Prostate gland (tissue), 2 donors: Measurements from ENCODE around the gene R3HDM2. TPM values are rescaled to one million over a fixed set of nuclear protein-coding genes. Genes with fewer than 3 reads are reported as not detected.
A peak's percentile ranks its signal among the peaks of the same experiment; 100 is the strongest.

Source experiments
- DNase-seq: peaks from one replicate; pipeline ENCODE4 v3.0.0-alpha.2; 2019; ENCODE audit warnings: low spot score
- H3K27ac ChIP-seq, 2 donors: fragments of 200-600 bp; sonication (generic); 2 replicates each; pipeline ENCODE4 v1.5.1; 2017 to 2019
- H3K27me3 ChIP-seq: fragments of 200-600 bp; sonication (generic); replicated peaks from 2 replicates; pipeline ENCODE4 v1.5.1; 2019; ENCODE audit not compliant: insufficient read depth
- H3K36me3 ChIP-seq, 2 donors: fragments of 200-600 bp; sonication (generic); 1 replicate in 1 of 2; 2 replicates in 1 of 2; pipeline versions ENCODE4 v1.5.1 to v1.8.1; 2017 to 2019
- H3K4me1 ChIP-seq: fragments of 200-600 bp; sonication (generic); replicated peaks from 2 replicates; pipeline ENCODE4 v1.5.1; 2019
- H3K4me3 ChIP-seq, 2 donors: fragments of 200-600 bp; sonication (generic); 2 replicates each; pipeline ENCODE4 v1.5.1; 2017 to 2019
- H3K9me3 ChIP-seq: fragments of 200-600 bp; sonication (generic); 2 replicates; pipeline ENCODE4 v1.5.1; 2017
- CTCF ChIP-seq, 4 experiments: fragments of 200-600 bp in 2 of 4; fragments of 450-650 bp in 2 of 4; sonication (generic) in 2 of 4; IDR thresholded peaks; 1 replicate in 3 of 4; 2 replicates in 1 of 4; pipeline ENCODE4 v1.5.1; 2016 to 2019; ENCODE audit warnings: antibody characterized with exemption in 4 of 4, mild to moderate bottlenecking in 2 of 4, moderate library complexity in 2 of 4
- POLR2A ChIP-seq: fragments of 450-650 bp; IDR thresholded peaks from one replicate; pipeline ENCODE4 v1.6.1; 2016; ENCODE audit warnings: antibody characterized with exemption, mild to moderate bottlenecking
- POLR2AphosphoS5 ChIP-seq: sonication (generic); formaldehyde crosslinking; IDR thresholded peaks from one replicate; pipeline ENCODE4 v1.6.1; 2017; ENCODE audit warnings: antibody characterized with exemption
- WGBS: methylation state at CpG from one replicate; pipeline ENCODE4 v1.1.5; 2018; 5-methylcytosine and 5-hydroxymethylcytosine counted together
- intact Hi-C: fragments of 100-400 bp; cut with DNase I; formaldehyde crosslinking; loops from one replicate; pipeline ENCODE4 v1.14.2; 2022
- total RNA-seq, 2 donors: library from RNA; depleted of rRNA; stranded (reverse); fragments of >200 nt; gene quantifications; one replicate each; pipeline ENCODE4 v1.1.0, GENCODE V29; 2016

Gene R3HDM2
- total RNA-seq, 2 donors from 2014 or later, result 38.7 to 80.9 TPM

DNA sequence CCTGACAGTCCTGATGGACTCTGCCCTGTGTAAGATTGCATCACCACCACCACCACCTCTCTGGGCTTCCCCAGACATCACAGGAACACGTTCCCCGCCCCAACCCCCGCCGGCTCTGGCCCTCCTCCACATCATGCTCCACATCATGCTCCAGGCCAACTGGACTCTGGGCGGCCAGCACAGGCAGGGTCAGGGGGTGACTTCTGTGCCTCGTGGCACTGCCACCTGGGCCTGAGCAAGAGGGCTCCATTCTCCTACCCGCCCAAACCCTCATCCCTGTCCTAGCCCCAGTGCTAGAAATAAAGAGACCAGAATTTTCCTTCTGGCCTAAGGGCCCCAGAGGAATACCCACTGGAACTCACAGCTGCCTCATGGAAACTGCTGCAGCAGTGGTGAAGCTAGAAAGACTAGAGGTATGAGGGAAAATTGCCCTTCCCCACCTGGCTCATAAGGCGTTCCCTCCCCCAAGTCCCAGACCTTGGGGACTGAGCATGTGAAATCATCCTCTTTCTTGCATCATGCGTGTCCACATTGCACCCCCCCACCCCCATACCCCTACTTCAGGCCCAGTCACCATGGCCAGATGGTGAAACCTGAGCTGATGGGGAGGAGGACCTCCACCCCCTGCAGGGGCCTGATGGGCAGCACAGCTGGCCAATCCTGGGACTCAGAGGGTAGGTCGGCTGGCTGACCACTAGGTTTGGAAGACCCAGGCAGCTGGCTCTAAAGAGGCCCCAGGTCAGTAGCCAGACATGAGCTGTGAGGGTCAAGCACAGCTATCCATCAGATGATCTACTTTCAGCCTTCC lies 23.9 kb upstream of the R3HDM2 start, which contains the start of gene INHBE:
Gene INHBE (plus strand): TSS at position 742 of the 808 bp plus-strand sequence. CDS start 230 bp downstream, outside the sequence.
- 68% methylated on average over 10 of the region's 10 CpGs for WGBS
- Histone ChIP-seq H3K36me3 (no peaks in the 10 kb centered on the region), H3K4me1 (peaks cover 5% of the 10 kb centered on the region), H3K27me3 (no peaks in the 10 kb centered on the region), H3K9me3 (no peaks in the 10 kb centered on the region), H3K27ac (no peak within 1 kb of the TSS), H3K4me3 (no peak within 1 kb of the TSS)
- intact Hi-C loops, result loop anchor here (5.0 kb wide), 2 partner anchors 147 to 192 kb away; no protein-coding TSS in a partner anchor
- DNase-seq, result no peak
- TF ChIP-seq POLR2AphosphoS5 (no peak), CTCF (IDR thresholded peaks at IDR 0.05) (no peak), POLR2A (no peak)

GRCh38 chr12:57454213-57454565 lies 23.3 kb upstream of the R3HDM2 start:
- TF ChIP-seq POLR2A (no peak), CTCF (IDR thresholded peaks at IDR 0.05) (no peak), POLR2AphosphoS5 (no peak)
- Histone ChIP-seq H3K27me3 (no peaks in the 10 kb centered on the region), H3K36me3 (no peaks in the 10 kb centered on the region), H3K27ac (no peak overlapping the region), H3K9me3 (no peaks in the 10 kb centered on the region), H3K4me1 (peaks cover 5% of the 10 kb centered on the region), H3K4me3 (no peak overlapping the region)
- DNase-seq, result no peak
- intact Hi-C loops, result loop anchor here (5.0 kb wide), 2 partner anchors 147 to 192 kb away; no protein-coding TSS in a partner anchor
- WGBS, result 100% methylated on average over 2 of the region's 2 CpGs

- 18% methylated on average over 7 of the region's 7 CpGs for WGBS
- no peak overlapping the region for H3K4me3 ChIP-seq
- TF ChIP-seq CTCF (IDR thresholded peaks at IDR 0.05) (peak; percentile 73 to 94 (median 90)), POLR2AphosphoS5 (peak; percentile 58), POLR2A (no peak)
- H3K27ac ChIP-seq, result no peak overlapping the region
- DNase-seq, result peak; percentile 69
- H3K9me3 ChIP-seq, result no peaks in the 10 kb centered on the region
- H3K36me3 ChIP-seq, result no peaks in the 10 kb centered on the region
- intact Hi-C loops, result loop anchor here (5.0 kb wide), 2 partner anchors 146 to 191 kb away; no protein-coding TSS in a partner anchor
- no peaks in the 10 kb centered on the region for H3K27me3 ChIP-seq
- no peaks in the 10 kb centered on the region for H3K4me1 ChIP-seq
These were observed 22.2 kb upstream of the R3HDM2 start for GRCh38 chr12:57452937-57453509.

DNA sequence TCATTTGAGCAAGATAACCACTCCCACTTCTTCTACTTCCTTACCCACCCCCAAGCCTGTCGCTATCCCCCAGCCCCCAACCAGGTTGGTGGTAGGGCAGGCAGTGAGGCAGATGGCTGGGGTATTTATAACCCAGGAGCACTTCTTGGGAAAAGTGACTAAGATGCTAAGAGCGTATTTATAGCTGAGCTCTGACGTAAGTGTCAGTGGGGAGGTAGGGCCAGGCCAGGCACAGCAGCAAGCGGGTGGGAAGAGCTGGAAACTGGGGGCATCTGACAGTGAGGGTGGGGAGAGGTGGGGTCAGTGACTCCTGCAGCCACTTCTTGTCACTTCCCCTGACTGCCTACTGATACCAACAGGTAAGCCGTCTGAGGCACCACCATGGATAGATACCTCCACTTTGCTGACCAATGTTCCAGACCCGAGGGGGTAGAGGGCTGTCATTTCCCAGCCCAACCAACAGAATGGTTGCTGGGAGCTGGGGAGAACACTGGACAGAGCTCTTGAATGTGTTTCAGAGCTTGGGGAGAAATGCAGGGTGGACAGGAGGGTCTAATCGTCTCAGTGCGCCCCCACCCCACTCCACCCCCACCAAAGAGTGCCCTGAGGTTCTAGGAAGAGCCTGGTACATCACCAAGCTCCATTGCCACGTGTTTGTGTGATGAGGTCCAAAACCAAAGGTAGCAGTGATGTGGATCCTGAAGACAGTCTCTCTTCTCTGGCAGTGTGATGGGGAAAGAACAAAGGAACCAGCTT lies 21.5 kb upstream of the R3HDM2 start:
- no peak for DNase-seq
- H3K36me3 ChIP-seq, result no peaks in the 10 kb centered on the region
- H3K27me3 ChIP-seq, result no peaks in the 10 kb centered on the region
- intact Hi-C loops, result loop anchor here (5.0 kb wide), 2 partner anchors 145 to 190 kb away; no protein-coding TSS in a partner anchor
- TF ChIP-seq CTCF (IDR thresholded peaks at IDR 0.05) (no peak), POLR2A (no peak), POLR2AphosphoS5 (no peak)
- H3K9me3 ChIP-seq, result no peaks in the 10 kb centered on the region
- WGBS, result 22% methylated on average over 9 of the region's 9 CpGs
- H3K27ac ChIP-seq, result no peak overlapping the region
- no peak overlapping the region for H3K4me3 ChIP-seq
- no peaks in the 10 kb centered on the region for H3K4me1 ChIP-seq
